K562 (cell line): ENCODE data around the gene VWA8. TPM values are rescaled to one million over a fixed set of nuclear protein-coding genes. Genes with fewer than 3 reads are reported as not detected.

Experiments
- ARNT ChIP-seq, 2 experiments: fragments of 450-650 bp; IDR thresholded peaks; 2 replicates each; pipeline ENCODE4 v1.6.1; 2016; ENCODE audit warnings: mild to moderate bottlenecking in 1 of 2
- BMI1 ChIP-seq: fragments of 150-350 bp; IDR thresholded peaks from 2 replicates; pipeline ENCODE4 v1.6.1; 2014; ENCODE audit warnings: low read length
- C11orf30 ChIP-seq: fragments of 450-650 bp; IDR thresholded peaks from 2 replicates; pipeline ENCODE4 v1.6.1; 2016; ENCODE audit warnings: low read depth, mild to moderate bottlenecking
- CEBPB ChIP-seq: fragments of 450-650 bp; IDR thresholded peaks from 2 replicates; pipeline ENCODE4 v1.6.1; 2016; ENCODE audit warnings: missing genetic modification characterization, missing compliant biosample characterization
- CTBP1 ChIP-seq: fragments of 450-650 bp; IDR thresholded peaks from 2 replicates; pipeline ENCODE4 v1.6.1; 2016; ENCODE audit warnings: borderline replicate concordance
- PML ChIP-seq: IDR thresholded peaks from 2 replicates; pipeline ENCODE4 v1.6.1; 2012; ENCODE audit warnings: low read length, inconsistent platforms
- YBX1 ChIP-seq: fragments of 450-650 bp; IDR thresholded peaks from 2 replicates; pipeline ENCODE4 v1.7.1; 2016; ENCODE audit warnings: mild to moderate bottlenecking
- ZNF384 ChIP-seq: IDR thresholded peaks from 2 replicates; pipeline ENCODE4 v1.6.1; 2012; ENCODE audit warnings: low read depth, low read length, improper control_type of control experiment
- ZNF408 ChIP-seq: fragments of 250-450 bp; sonication (Bioruptor Pico); IDR thresholded peaks from 2 replicates; pipeline ENCODE4 v1.4.0; 2020; ENCODE audit warnings: low read depth, mild to moderate bottlenecking, moderate library complexity
- ZNF778 ChIP-seq: fragments of 450-650 bp; formaldehyde crosslinking; IDR thresholded peaks from 2 replicates; pipeline ENCODE4 v1.4.0; 2020; ENCODE audit warnings: mild to moderate bottlenecking, moderate library complexity
- polyA plus RNA-seq, 8 experiments: library from polyadenylated mRNA; depleted of rRNA in 4 of 8; stranded (reverse) in 5 of 8; unstranded in 3 of 8; fragments of >200 nt; fragmentation: Nextera tagmentation in 2 of 8; fragmentation: Illumina TruSeq in 1 of 8; extraction: Ambion mirVana in 2 of 8; extraction: Trizol in 1 of 8; gene quantifications; 2 replicates each; pipeline versions ENCODE4 v1.2.1 to v1.2.3, GENCODE V29; 2011 to 2014; ENCODE audit warnings: inconsistent platforms in 1 of 8, missing spikeins in 1 of 8
- total RNA-seq, 7 experiments: library from RNA; depleted of rRNA in 6 of 7; stranded (reverse); fragments of >200 nt in 6 of 7; fragmentation: Illumina TruSeq in 2 of 7; extraction: Trizol in 2 of 7; gene quantifications; 2 replicates each; pipeline versions ENCODE4 v1.2.1 to v1.2.3, GENCODE V29; 2011 to 2021; ENCODE audit warnings: low replicate concordance in 1 of 7
- TF ChIP-seq, protein P1 (sequence below), 2 experiments: IDR thresholded peaks; 2 replicates each; pipeline ENCODE4 v1.6.1; 2012; ENCODE audit warnings: improper control_type of control experiment in 2 of 2, low read depth in 2 of 2, low read length in 2 of 2, borderline replicate concordance in 1 of 2
- TF ChIP-seq, protein P2 (sequence below): sonication (generic); formaldehyde crosslinking; IDR thresholded peaks from 2 replicates; pipeline ENCODE4 v1.8.0; 2022; ENCODE audit warnings: missing genetic modification reagents, mild to moderate bottlenecking, moderate library complexity, borderline replicate concordance
- TF ChIP-seq, protein P3 (sequence below): fragments of 450-650 bp; IDR thresholded peaks from 2 replicates; pipeline ENCODE4 v1.6.1; 2018; ENCODE audit not compliant: partially characterized antibody
- TF ChIP-seq, protein P4 (sequence below): fragments of 450-650 bp; formaldehyde crosslinking; IDR thresholded peaks from 2 replicates; pipeline ENCODE4 v1.4.0; 2020; ENCODE audit warnings: mild to moderate bottlenecking, mixed read lengths
- TF ChIP-seq, protein P5 (sequence below): fragments of 250-450 bp; sonication (Bioruptor Pico); IDR thresholded peaks from 2 replicates; pipeline ENCODE4 v1.5.0; 2020; ENCODE audit warnings: mild to moderate bottlenecking
- TF ChIP-seq, protein P6 (sequence below): sonication (generic); formaldehyde crosslinking; IDR thresholded peaks from 2 replicates; pipeline ENCODE4 v1.8.1; 2023; ENCODE audit warnings: mild to moderate bottlenecking, missing genetic modification reagents, moderate library complexity

Gene VWA8
- total and polyA plus RNA-seq, 9 of the 15 experiments (the other 6 are each of a cell fraction or from before 2014, with no cell fraction given) = 2.1 to 18.5 (median 13.3) TPM

DNA sequence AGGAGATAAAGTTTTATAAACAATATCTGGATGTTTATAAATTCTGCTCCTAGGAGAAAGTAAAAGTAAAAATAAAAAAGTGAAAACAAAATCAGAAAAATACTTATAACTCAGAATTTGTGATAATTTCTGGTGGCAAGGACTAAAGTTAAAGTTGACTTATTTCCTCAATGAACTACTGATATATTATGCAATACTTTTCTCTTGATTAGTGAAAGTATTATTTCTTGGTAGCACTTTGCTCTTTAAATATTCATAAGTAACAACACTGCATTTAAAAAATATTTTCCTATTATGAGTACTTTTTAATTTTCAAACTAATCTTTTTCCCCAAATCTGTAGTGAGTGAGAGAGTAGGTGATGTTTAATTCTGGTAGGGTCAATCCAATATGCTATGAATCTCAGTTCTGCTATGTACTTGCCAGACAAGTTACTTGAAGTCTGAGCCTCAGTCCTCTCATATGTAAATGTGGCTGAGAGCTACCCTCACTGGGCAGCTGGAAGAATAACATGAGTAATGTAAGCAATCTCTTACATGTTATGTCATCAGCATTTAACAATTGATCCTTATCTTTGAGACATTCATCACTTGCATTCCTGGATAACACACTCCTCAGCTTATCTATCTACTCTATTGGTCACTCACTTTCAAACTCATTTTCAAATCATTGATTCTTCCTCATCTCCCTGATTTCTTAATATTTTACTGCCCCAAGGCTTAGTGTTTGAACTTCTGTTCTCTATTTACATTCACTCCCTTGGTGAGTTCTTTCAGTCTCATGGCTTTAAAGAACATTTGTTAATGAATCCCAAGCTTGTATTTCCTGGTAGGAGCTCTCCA, 264.5 kb downstream of the VWA8 start (continued):
- TF ChIP-seq, protein P1, sequence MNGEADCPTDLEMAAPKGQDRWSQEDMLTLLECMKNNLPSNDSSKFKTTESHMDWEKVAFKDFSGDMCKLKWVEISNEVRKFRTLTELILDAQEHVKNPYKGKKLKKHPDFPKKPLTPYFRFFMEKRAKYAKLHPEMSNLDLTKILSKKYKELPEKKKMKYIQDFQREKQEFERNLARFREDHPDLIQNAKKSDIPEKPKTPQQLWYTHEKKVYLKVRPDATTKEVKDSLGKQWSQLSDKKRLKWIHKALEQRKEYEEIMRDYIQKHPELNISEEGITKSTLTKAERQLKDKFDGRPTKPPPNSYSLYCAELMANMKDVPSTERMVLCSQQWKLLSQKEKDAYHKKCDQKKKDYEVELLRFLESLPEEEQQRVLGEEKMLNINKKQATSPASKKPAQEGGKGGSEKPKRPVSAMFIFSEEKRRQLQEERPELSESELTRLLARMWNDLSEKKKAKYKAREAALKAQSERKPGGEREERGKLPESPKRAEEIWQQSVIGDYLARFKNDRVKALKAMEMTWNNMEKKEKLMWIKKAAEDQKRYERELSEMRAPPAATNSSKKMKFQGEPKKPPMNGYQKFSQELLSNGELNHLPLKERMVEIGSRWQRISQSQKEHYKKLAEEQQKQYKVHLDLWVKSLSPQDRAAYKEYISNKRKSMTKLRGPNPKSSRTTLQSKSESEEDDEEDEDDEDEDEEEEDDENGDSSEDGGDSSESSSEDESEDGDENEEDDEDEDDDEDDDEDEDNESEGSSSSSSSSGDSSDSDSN (IDR thresholded peaks at IDR 0.05; ENCODE audit: borderline replicate concordance in 1 of 2, low read depth in 2 of 2, low read length in 2 of 2) = no peak
- TF ChIP-seq PML (no peak), CTBP1 (peak; percentile 67), ZNF408 (no peak), BMI1 (no peak), ZNF384 (no peak), CEBPB (no peak; the same call in 1 of the 2 replicates), ARNT (IDR thresholded peaks at IDR 0.05) (no peak), C11orf30 (no peak), YBX1 (no peak), ZNF778 (CRISPR knock-in tag) (no peak)
- TF ChIP-seq, protein P2, sequence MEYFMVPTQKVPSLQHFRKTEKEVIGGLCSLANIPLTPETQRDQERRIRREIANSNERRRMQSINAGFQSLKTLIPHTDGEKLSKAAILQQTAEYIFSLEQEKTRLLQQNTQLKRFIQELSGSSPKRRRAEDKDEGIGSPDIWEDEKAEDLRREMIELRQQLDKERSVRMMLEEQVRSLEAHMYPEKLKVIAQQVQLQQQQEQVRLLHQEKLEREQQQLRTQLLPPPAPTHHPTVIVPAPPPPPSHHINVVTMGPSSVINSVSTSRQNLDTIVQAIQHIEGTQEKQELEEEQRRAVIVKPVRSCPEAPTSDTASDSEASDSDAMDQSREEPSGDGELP (CRISPR knock-in tag) = no peak
- TF ChIP-seq, protein P3, sequence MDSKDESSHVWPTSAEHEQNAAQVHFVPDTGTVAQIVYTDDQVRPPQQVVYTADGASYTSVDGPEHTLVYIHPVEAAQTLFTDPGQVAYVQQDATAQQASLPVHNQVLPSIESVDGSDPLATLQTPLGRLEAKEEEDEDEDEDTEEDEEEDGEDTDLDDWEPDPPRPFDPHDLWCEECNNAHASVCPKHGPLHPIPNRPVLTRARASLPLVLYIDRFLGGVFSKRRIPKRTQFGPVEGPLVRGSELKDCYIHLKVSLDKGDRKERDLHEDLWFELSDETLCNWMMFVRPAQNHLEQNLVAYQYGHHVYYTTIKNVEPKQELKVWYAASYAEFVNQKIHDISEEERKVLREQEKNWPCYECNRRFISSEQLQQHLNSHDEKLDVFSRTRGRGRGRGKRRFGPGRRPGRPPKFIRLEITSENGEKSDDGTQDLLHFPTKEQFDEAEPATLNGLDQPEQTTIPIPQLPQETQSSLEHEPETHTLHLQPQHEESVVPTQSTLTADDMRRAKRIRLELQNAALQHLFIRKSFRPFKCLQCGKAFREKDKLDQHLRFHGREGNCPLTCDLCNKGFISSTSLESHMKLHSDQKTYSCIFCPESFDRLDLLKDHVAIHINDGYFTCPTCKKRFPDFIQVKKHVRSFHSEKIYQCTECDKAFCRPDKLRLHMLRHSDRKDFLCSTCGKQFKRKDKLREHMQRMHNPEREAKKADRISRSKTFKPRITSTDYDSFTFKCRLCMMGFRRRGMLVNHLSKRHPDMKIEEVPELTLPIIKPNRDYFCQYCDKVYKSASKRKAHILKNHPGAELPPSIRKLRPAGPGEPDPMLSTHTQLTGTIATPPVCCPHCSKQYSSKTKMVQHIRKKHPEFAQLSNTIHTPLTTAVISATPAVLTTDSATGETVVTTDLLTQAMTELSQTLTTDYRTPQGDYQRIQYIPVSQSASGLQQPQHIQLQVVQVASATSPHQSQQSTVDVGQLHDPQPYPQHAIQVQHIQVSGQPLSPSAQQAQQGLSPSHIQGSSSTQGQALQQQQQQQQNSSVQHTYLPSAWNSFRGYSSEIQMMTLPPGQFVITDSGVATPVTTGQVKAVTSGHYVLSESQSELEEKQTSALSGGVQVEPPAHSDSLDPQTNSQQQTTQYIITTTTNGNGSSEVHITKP = no peak
- TF ChIP-seq, protein P4, sequence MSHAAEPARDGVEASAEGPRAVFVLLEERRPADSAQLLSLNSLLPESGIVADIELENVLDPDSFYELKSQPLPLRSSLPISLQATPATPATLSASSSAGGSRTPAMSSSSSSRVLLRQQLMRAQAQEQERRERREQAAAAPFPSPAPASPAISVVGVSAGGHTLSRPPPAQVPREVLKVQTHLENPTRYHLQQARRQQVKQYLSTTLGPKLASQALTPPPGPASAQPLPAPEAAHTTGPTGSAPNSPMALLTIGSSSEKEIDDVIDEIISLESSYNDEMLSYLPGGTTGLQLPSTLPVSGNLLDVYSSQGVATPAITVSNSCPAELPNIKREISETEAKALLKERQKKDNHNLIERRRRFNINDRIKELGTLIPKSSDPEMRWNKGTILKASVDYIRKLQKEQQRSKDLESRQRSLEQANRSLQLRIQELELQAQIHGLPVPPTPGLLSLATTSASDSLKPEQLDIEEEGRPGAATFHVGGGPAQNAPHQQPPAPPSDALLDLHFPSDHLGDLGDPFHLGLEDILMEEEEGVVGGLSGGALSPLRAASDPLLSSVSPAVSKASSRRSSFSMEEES (CRISPR knock-in tag) = no peak
- TF ChIP-seq, protein P5, sequence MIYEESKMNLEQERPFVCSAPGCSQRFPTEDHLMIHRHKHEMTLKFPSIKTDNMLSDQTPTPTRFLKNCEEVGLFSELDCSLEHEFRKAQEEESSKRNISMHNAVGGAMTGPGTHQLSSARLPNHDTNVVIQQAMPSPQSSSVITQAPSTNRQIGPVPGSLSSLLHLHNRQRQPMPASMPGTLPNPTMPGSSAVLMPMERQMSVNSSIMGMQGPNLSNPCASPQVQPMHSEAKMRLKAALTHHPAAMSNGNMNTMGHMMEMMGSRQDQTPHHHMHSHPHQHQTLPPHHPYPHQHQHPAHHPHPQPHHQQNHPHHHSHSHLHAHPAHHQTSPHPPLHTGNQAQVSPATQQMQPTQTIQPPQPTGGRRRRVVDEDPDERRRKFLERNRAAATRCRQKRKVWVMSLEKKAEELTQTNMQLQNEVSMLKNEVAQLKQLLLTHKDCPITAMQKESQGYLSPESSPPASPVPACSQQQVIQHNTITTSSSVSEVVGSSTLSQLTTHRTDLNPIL (CRISPR knock-in tag) = no peak
- TF ChIP-seq, protein P6, sequence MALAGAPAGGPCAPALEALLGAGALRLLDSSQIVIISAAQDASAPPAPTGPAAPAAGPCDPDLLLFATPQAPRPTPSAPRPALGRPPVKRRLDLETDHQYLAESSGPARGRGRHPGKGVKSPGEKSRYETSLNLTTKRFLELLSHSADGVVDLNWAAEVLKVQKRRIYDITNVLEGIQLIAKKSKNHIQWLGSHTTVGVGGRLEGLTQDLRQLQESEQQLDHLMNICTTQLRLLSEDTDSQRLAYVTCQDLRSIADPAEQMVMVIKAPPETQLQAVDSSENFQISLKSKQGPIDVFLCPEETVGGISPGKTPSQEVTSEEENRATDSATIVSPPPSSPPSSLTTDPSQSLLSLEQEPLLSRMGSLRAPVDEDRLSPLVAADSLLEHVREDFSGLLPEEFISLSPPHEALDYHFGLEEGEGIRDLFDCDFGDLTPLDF (CRISPR knock-in tag) = no peak
